Adrenal gland (tissue), 5 donors: ENCODE data around the gene IQSEC1.

ENCODE experiments used
- CTCF ChIP-seq, 6 experiments: fragments of 450-650 bp in 4 of 6; fragments of 200-600 bp in 2 of 6; sonication (generic) in 1 of 6; IDR thresholded peaks; 1 replicate in 5 of 6; 2 replicates in 1 of 6; pipeline versions ENCODE4 v1.5.1 to v1.8.0; 2016 to 2021; ENCODE audit warnings: antibody characterized with exemption in 6 of 6, mild to moderate bottlenecking in 2 of 6, moderate library complexity in 1 of 6
- POLR2A ChIP-seq, 2 donors: fragments of 450-650 bp; IDR thresholded peaks; one replicate each; pipeline ENCODE4 v1.6.1; 2017; ENCODE audit warnings: antibody characterized with exemption in 2 of 2, mild to moderate bottlenecking in 2 of 2, moderate library complexity in 1 of 2
- donor health status: DM: no; HTN: no; CAD: no.

DNA sequence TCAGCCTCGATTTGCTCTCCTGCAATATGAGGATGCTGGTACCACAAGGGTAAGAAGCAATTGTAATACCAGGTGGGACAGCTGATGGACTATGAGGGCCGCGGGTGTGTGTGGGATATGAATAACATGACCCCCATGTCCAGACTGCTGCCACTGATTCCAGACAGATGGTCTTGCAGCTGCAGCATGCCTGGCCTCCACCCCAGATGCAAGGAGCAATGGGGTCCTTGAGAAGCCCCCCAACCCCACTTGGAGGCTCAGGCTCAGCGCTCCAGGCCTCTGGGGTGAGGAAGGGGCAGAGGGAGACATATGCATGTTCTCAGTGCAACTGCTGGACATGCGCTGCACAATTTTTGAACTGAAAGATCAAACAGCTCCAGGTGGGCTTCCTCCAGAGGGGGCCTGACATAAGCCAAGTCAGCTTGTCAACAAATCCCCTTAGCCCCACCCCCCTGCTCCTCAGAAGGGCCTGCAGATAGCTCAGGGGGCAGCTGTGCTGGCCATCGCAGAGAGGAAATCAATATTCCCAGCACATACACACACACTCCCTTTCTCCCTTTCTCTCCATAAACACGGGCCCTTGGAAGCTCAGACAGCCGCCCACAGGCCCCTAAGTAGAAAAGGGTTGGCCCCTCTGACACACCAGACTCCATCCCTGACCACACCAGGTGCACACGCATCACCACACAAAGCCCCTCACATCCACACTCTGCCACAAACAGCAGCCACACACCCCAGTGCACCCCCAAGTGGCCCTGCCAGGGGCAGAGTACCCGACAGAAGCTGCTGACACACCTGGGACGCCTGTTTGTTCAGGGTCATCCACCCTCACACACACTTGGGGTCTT is 107.0 kb downstream of the IQSEC1 start:
- TF ChIP-seq CTCF (IDR thresholded peaks at IDR 0.05): no peak
- TF ChIP-seq POLR2A (IDR thresholded peaks at IDR 0.05): no peak
